HG03432 (cell line): ENCODE data around the gene LOC101059915.
A peak's percentile ranks its signal among the peaks of the same experiment; 100 is the strongest.

Experiments
- ATAC-seq: cut with Tn5 transposase; IDR thresholded peaks from one replicate; pipeline ENCODE4 v1.9.1; 2021; ENCODE audit warnings: mild to moderate bottlenecking, moderate library complexity; ENCODE audit not compliant: unreplicated experiment

LOC101059915 gene

GRCh38 chrX:71667328-71668247 lies at the start of gene LOC101059915:
LOC101059915 (plus strand) TSS chrX:71667546.
- no peak for ATAC-seq

- ATAC-seq, result no peak
These were observed 49.6 kb upstream of the LOC101059915 start for GRCh38 chrX:71617742-71618141.

GRCh38 chrX:71618303-71618721 lies 49.0 kb upstream of the LOC101059915 start, which contains the start of gene CXCR3:
CXCR3 (minus strand) TSS chrX:71618511; CDS start chrX:71618449, 62 bp downstream.
- ATAC-seq, result peak; percentile 71

GRCh38 chrX:71618787-71619186 lies 48.6 kb upstream of the LOC101059915 start:
- no peak for ATAC-seq

GRCh38 chrX:71619193-71619592 lies 48.2 kb upstream of the LOC101059915 start:
- no peak for ATAC-seq

GRCh38 chrX:71619986-71620385 lies 47.4 kb upstream of the LOC101059915 start:
- no peak for ATAC-seq

- no peak for ATAC-seq
These were observed 45.7 kb upstream of the LOC101059915 start for GRCh38 chrX:71621603-71622002.

GRCh38 chrX:71622032-71622575 lies 45.2 kb upstream of the LOC101059915 start:
- no peak for ATAC-seq

- peak; percentile 49 for ATAC-seq
These were observed 44.5 kb upstream of the LOC101059915 start for GRCh38 chrX:71622576-71623450.

- ATAC-seq, result no peak
These were observed 43.6 kb upstream of the LOC101059915 start for GRCh38 chrX:71623714-71624113.

- ATAC-seq, result no peak
These were observed 41.9 kb upstream of the LOC101059915 start for GRCh38 chrX:71625471-71625870.

GRCh38 chrX:71626576-71626975 lies 40.8 kb upstream of the LOC101059915 start:
- ATAC-seq, result no peak

GRCh38 chrX:71627588-71628404 lies 39.5 kb upstream of the LOC101059915 start:
- no peak for ATAC-seq

GRCh38 chrX:71629467-71629866 lies 37.9 kb upstream of the LOC101059915 start:
- ATAC-seq, result peak; percentile 82

- peak; percentile 48 for ATAC-seq
These were observed 34.3 kb upstream of the LOC101059915 start for GRCh38 chrX:71632923-71633657.

GRCh38 chrX:71634366-71634765 lies 33.0 kb upstream of the LOC101059915 start:
- no peak for ATAC-seq

GRCh38 chrX:71636438-71637252 lies 30.7 kb upstream of the LOC101059915 start:
- ATAC-seq, result peak; percentile 56

GRCh38 chrX:71637253-71637618 lies 30.1 kb upstream of the LOC101059915 start:
- peak; percentile 32 for ATAC-seq

GRCh38 chrX:71637848-71638247 lies 29.5 kb upstream of the LOC101059915 start:
- no peak for ATAC-seq
